HCEC 1CT (cell line): ENCODE measurements around the gene TPM2.
"Not testable (repeated sequence)": the region's sequence is repeated elsewhere in the genome, so short reads cannot be mapped to it uniquely, and the experiment has no call there.

Source experiments
- DNase-seq: peaks from one replicate; pipeline ENCODE4 v3.0.0-alpha.2; 2017

The TPM2 gene

DNA sequence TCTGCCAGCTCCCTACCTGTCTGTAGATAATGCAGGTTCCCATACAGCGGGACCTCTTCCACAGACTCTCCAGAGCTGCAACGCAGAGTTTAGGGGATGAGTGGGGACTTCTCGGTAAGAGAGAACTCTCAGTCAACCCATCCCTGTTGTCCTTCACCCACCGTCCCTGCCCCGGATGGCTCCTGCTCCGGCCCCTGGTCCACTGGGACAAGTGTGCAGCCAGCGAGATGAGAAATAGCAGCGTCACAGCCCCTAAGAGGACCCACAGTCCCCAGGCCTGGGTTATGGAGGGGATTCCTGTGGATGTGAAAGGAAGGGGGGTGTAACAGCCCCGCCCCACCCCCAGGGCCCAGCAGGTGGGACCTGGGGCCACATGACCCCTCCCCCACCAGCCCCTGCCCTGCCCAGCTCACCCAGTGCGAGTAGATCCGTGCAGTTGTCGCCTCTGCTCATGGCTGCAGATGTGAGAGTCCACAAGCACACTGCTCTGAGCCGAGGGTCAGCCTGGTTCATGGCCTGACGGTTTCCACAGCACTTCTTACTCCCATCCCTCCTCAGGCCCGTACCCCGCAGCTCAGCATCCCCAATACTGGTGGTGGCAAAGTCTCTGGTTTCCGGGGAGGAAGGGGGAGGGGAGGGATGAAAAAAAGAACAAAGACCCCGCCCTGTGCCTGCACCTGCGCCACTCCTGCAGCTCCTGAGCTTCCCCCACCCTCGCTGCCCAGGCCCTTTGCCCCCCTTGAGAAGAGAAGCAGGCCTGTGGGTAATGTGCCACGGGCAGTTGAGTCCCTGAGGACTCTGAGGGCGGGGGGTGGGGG lies 39.2 kb downstream of the TPM2 start, which contains the start of gene SIT1:
TSS of gene SIT1 (minus strand) at position 591 of the 818 bp plus-strand sequence. CDS start at position 513, 78 bp downstream.
- DNase-seq: no peak

GRCh38 chr9:35649431-35650340 lies 40.0 kb downstream of the TPM2 start:
- no peak for DNase-seq

DNA sequence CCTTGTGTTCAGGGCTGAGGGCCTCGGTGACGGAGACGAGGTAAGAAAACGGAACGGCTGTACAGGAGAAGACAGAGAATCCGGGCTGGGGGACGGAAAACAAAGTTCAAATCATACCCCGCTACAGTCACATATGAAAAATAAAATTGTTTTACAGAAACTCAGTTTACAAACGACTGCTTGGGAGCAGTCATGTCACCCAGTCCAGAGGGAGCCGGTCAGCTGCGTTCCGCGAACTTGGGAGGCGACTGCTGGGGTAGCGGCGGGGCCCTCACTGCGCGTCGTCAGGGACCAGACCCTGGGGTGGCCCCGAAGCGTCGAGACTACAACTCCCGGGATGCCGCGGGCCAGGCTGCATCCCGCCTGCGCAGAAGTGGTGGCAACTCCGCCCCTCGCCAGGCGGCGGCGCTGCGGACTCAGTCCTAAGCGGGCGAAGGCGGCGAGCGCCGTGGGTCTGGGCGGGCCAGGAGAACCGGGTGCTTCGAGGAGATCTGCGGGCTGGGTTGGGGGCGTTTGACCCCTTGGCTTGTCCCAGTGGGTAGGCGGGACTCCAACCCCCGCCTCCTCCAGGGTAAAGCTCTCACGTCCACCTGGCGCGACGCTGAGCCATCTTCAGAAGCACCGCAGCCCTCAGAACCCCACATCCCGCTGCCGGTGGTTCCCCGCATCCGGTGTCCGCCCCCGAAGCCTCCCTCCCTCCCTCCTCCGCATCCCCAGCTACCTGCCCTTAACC lies 43.0 kb downstream of the TPM2 start:
- peak; percentile 89 for DNase-seq

DNA sequence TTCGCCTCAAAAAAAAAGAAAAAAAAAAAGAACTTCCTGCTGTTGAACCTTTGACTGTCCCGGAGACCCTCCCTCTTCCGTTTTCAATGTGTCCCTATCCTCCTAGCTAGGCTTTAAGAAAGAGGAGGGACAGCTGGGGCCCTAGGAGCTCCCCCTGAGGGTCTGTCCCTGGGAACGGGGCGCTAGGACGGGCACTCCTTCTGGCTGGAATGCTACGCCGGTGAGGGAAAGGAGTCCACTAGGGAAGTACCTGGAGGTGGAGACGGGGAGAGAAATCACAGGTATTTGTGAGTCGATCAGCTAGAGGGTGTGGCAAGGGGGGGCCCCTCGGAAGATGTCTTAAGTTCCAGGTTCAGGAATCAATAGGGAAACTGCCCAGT lies 43.6 kb downstream of the TPM2 start:
- DNase-seq: no peak

GRCh38 chr9:35645736-35646135 lies 44.0 kb downstream of the TPM2 start:
- not testable (repeated sequence) for DNase-seq

GRCh38 chr9:35643046-35643445 lies 46.7 kb downstream of the TPM2 start:
- no peak for DNase-seq

DNA sequence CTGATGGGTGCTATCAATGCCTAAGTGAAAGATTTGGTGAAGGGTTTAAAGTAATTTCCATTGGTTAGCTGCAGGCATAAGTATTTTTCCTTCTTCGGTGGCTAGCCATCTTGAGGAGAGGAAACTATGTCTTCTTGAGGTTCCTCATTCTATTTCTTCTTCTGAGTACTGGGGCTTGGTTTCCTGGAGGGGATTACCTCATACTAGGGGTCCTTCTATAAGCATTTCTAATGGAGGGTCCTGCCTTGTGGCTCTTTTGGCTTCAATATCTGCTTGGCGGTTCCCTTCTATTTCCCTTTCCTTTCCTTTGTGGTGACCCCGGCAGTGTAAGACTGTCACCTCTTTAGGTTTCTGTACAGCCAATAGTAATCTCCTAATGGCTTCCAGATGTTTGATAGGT lies 48.2 kb downstream of the TPM2 start:
- not testable (repeated sequence) for DNase-seq

GRCh38 chr9:35640431-35640830 lies 49.3 kb downstream of the TPM2 start:
- not testable (repeated sequence) for DNase-seq

DNA sequence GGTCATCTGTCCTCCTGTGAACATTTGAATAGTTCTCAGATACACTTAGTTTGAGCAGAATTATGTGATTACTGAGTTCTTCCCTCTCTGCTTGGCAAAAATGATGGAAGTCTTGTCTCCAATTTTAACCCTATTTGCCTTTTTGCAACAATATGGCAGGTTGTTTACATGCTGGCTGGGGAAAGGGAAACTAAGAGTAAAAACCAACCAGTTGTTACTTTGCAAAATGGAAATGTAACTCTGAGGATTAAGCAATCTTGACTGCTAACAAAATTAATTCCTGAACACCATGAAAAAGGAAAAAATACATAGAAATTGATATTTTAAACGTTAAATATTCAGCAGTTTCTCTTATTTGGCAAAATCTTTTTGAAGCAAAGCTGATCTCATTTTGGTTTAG lies 50.1 kb downstream of the TPM2 start:
- no peak for DNase-seq

- not testable (repeated sequence) for DNase-seq
Measured at GRCh38 chr9:35639225-35639624, 50.5 kb downstream of the TPM2 start.

DNA sequence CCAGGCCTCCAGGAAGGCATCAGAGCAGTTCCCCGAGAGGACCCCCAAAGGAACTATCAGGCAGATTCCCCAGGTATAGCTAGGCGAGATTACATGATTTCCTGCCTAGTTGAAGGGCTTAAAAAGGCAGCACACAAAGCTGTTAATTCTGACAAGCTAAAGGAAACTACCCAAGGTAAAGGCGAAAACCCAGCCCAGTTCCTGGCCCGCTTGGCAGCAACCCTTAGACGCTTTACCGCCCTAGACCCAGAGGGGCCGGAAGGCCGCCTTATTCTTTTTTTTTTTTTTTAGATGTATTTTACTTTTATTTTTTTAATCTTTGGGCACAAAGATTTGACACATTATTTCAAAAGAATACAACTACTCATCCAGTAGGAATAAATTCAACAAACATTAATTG lies 51.0 kb downstream of the TPM2 start:
- DNase-seq: not testable (repeated sequence)

DNA sequence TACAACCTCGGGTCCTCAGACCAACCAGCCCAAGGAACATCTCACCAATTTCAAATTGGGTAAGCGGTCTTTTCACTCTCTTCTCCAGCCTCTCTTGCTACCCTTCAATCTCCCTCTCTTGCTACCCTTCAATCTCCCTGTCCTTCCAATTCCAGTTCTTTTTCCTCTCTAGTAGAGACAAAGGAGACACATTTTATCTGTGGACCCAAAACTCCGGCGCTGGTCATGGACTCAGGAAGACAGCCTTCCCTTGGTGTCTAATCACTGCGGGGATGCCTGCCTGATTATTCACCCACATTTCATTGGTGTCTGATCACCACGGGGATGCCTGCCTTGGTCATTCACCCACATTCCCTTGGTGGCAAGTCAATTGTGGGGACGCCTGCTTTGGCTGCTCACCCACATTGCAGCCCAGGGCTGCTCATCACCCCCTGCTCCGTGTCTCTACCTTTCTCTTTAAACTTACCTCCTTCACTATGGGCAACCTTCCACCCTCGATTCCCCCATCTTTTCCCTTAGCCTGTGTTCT lies 52.2 kb downstream of the TPM2 start:
- not testable (repeated sequence) for DNase-seq

DNA sequence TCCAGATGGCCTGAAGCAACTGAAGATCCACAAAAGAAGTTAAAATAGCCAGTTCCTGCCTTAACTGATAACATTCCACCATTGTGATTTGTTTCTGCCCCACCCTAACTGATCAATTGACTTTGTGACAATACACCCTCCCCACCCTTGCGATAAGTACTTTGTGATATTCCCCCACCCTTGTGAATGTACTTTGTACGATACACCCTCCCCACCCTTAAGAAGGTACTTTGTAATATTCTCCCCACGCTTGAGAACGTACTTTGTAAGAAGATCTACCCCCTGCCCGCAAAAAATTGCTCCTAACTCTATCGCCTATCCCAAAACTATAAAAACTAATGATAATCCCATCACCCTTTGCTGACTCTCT lies 52.9 kb downstream of the TPM2 start:
- DNase-seq: not testable (repeated sequence)

- DNase-seq: no peak
Measured at GRCh38 chr9:35636135-35636876, 53.4 kb downstream of the TPM2 start.

GRCh38 chr9:35635730-35636129 lies 54.0 kb downstream of the TPM2 start:
- DNase-seq: no peak
